ENCODE data around the gene PTPRQ. TPM values are rescaled to one million over a fixed set of nuclear protein-coding genes. Genes with fewer than 3 reads are reported as not detected.
"Not testable (repeated sequence)": the region's sequence is repeated elsewhere in the genome, so short reads cannot be mapped to it uniquely, and the experiment has no call there.

Gene PTPRQ
- total RNA-seq, 1 experiment from 2014 or later: not detected

DNA sequence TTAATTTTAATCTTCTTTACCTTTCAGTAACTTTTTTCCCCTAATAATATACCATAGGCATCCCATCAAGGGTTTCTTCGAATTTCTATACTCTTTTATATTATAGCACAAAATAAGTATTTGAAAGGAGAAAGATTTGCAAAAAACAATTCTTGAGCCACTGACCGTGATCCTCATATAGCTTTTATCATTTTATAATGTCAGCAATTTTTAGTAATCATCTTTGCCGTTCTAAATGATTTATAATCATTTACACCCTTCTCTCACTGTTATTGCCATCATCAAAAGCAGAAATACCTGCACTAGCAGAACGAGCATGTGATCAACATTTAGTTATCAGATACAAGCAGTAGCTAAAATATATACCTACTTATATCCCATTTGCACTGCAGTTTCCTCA lies 16.9 kb downstream of the PTPRQ start:
- Histone ChIP-seq H3K79me2 (ENCODE audit: low read depth) (no peaks in the 10 kb centered on the region), H4K20me1 (ENCODE audit: insufficient read depth) (no peaks in the 10 kb centered on the region), H3K27me3 (ENCODE audit: insufficient read depth, low read depth) (no peaks in the 10 kb centered on the region), H3K9me3 (ENCODE audit: insufficient read depth, low read depth) (no peaks in the 10 kb centered on the region), H3K4me1 (replicated peaks; ENCODE audit: insufficient read depth) (no peaks in the 10 kb centered on the region), H3K4me2 (no peak overlapping the region), H3K27ac (no peak overlapping the region), H3F3A (ENCODE audit: insufficient read depth, low read depth) (no peaks in the 10 kb centered on the region), H3K4me3 (no peak overlapping the region), H3K9me2 (ENCODE audit: insufficient read depth) (no peaks in the 10 kb centered on the region), H2AFZ (no peak overlapping the region), H3K36me3 (ENCODE audit: low read depth) (no peaks in the 10 kb centered on the region)
- TF ChIP-seq EZH2 (IDR thresholded peaks at IDR 0.05; ENCODE audit: low read depth): no peak
- TF ChIP-seq, protein P1, sequence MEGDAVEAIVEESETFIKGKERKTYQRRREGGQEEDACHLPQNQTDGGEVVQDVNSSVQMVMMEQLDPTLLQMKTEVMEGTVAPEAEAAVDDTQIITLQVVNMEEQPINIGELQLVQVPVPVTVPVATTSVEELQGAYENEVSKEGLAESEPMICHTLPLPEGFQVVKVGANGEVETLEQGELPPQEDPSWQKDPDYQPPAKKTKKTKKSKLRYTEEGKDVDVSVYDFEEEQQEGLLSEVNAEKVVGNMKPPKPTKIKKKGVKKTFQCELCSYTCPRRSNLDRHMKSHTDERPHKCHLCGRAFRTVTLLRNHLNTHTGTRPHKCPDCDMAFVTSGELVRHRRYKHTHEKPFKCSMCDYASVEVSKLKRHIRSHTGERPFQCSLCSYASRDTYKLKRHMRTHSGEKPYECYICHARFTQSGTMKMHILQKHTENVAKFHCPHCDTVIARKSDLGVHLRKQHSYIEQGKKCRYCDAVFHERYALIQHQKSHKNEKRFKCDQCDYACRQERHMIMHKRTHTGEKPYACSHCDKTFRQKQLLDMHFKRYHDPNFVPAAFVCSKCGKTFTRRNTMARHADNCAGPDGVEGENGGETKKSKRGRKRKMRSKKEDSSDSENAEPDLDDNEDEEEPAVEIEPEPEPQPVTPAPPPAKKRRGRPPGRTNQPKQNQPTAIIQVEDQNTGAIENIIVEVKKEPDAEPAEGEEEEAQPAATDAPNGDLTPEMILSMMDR (conservative IDR thresholded peaks at IDR 0.05): no peak
- intact Hi-C loops (cut with micrococcal nuclease; ENCODE audit: unreplicated experiment): no loop called here
- no TSS peak for BruUV-seq (replicated peaks)
- ChIA-PET POLR2A (ENCODE audit: unreplicated experiment) (no interaction called here), CTCF (no interaction called here)
- no peak for DNase-seq

DNA sequence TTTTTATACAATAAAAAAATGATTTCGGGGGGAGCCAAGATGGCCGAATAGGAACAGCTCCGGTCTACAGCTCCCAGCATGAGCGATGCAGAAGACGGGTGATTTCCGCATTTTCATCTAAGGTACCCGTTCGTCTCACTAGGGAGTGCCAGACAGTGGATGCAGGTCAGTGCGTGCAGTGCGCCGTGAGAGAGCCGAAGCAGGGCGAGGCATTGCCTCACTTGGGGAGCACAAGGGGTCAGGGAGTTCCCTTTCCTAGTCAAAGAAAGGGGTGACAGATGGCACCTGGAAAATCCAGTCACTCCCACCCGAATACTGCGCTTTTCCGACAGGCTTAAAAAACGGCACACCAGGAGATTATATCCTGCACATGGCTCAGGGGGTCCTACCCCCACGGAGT lies 17.8 kb downstream of the PTPRQ start:
- H3K4me1 ChIP-seq (replicated peaks; ENCODE audit: insufficient read depth); POLR2A ChIA-PET (ENCODE audit: unreplicated experiment); H3K9me2 ChIP-seq (ENCODE audit: insufficient read depth); H2AFZ ChIP-seq; H3K79me2 ChIP-seq (ENCODE audit: low read depth); H3K36me3 ChIP-seq (ENCODE audit: low read depth); H3F3A ChIP-seq (ENCODE audit: insufficient read depth, low read depth); H4K20me1 ChIP-seq (ENCODE audit: insufficient read depth); H3K9me3 ChIP-seq (ENCODE audit: insufficient read depth, low read depth); BruUV-seq (replicated peaks); CTCF ChIA-PET; H3K27ac ChIP-seq; H3K4me3 ChIP-seq; H3K4me2 ChIP-seq; H3K27me3 ChIP-seq (ENCODE audit: insufficient read depth, low read depth); DNase-seq; intact Hi-C loops (cut with micrococcal nuclease; ENCODE audit: unreplicated experiment): not testable (repeated sequence)

DNA sequence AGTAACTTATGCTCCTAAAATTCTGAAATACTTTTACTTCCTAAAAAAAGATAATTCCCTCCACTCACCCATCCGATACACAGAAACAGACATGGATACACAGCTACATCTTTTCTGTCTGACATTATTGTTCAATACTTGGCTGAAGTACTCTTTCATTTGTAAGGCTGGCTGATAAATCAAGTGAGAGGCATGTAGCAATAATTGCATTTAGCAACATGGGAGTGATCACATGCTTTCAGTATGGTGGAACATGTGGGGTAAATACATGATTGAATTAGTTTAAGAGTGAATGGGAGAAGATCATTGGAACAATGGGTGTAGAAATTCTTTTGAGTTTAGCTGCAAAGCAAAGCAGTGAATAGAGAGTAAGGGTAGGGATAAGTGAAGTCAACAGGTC lies 25.6 kb downstream of the PTPRQ start:
- ChIA-PET CTCF (no interaction called here), POLR2A (ENCODE audit: unreplicated experiment) (no interaction called here)
- no peaks in the 10 kb centered on the region for H4K20me1 ChIP-seq (ENCODE audit: insufficient read depth)
- no peaks in the 10 kb centered on the region for H3F3A ChIP-seq (ENCODE audit: insufficient read depth, low read depth)
- intact Hi-C loops (cut with micrococcal nuclease; ENCODE audit: unreplicated experiment): loop anchor here (5.0 to 10.0 kb wide), 3 partner anchors 128 to 1065 kb away; no protein-coding TSS in a partner anchor
- no peak for DNase-seq
- no peaks in the 10 kb centered on the region for H3K9me2 ChIP-seq (ENCODE audit: insufficient read depth)
- no peaks in the 10 kb centered on the region; the same call in 1 of the 2 replicates for H3K9me3 ChIP-seq (ENCODE audit: insufficient read depth, low read depth)
- H3K4me2 ChIP-seq: no peak overlapping the region
- H2AFZ ChIP-seq: no peak overlapping the region
- no peaks in the 10 kb centered on the region for H3K79me2 ChIP-seq (ENCODE audit: low read depth)
- no TSS peak for BruUV-seq (replicated peaks)
- TF ChIP-seq, protein P1 (conservative IDR thresholded peaks at IDR 0.05): no peak
- no peak for TF ChIP-seq EZH2 (IDR thresholded peaks at IDR 0.05; ENCODE audit: low read depth)
- H3K27me3 ChIP-seq (ENCODE audit: insufficient read depth, low read depth): no peaks in the 10 kb centered on the region
- no peak overlapping the region for H3K4me3 ChIP-seq
- H3K4me1 ChIP-seq (replicated peaks; ENCODE audit: insufficient read depth): no peaks in the 10 kb centered on the region
- H3K36me3 ChIP-seq (ENCODE audit: low read depth): no peaks in the 10 kb centered on the region
- H3K27ac ChIP-seq: no peak overlapping the region

DNA sequence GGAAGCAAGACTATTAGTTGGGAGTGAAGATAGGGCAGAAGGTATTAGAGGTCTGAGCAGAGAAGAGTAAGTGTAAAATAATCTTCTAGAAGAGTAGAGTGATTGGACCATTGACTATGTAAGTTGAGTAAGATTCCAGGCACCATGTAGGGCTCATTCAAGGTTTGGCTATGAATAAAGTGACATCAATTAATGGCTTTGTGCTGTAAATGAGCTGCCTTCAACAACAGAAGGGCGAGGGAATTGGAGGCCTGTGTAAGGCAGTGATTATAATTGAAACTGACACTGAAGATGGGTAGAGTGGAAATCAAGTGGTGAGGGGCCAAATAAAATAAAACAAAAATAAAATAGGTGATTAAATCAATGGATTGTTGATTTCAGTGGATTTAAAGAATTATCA lies 26.4 kb downstream of the PTPRQ start:
- ChIA-PET CTCF (no interaction called here), POLR2A (ENCODE audit: unreplicated experiment) (no interaction called here)
- no peaks in the 10 kb centered on the region for H3K9me2 ChIP-seq (ENCODE audit: insufficient read depth)
- H3K9me3 ChIP-seq (ENCODE audit: insufficient read depth, low read depth): no peaks in the 10 kb centered on the region; the same call in 1 of the 2 replicates
- H3F3A ChIP-seq (ENCODE audit: insufficient read depth, low read depth): no peaks in the 10 kb centered on the region
- no peak overlapping the region for H2AFZ ChIP-seq
- H3K36me3 ChIP-seq (ENCODE audit: low read depth): no peaks in the 10 kb centered on the region
- H3K79me2 ChIP-seq (ENCODE audit: low read depth): no peaks in the 10 kb centered on the region
- intact Hi-C loops (cut with micrococcal nuclease; ENCODE audit: unreplicated experiment): loop anchor here (5.0 to 10.0 kb wide), 3 partner anchors 127 to 1066 kb away; no protein-coding TSS in a partner anchor
- no peaks in the 10 kb centered on the region for H3K4me1 ChIP-seq (replicated peaks; ENCODE audit: insufficient read depth)
- no TSS peak for BruUV-seq (replicated peaks)
- H4K20me1 ChIP-seq (ENCODE audit: insufficient read depth): no peaks in the 10 kb centered on the region
- TF ChIP-seq, protein P1 (conservative IDR thresholded peaks at IDR 0.05): no peak
- TF ChIP-seq EZH2 (IDR thresholded peaks at IDR 0.05; ENCODE audit: low read depth): no peak
- no peak overlapping the region for H3K4me3 ChIP-seq
- no peak overlapping the region for H3K4me2 ChIP-seq
- no peak for DNase-seq
- H3K27me3 ChIP-seq (ENCODE audit: insufficient read depth, low read depth): no peaks in the 10 kb centered on the region
- no peak overlapping the region for H3K27ac ChIP-seq

Data from PC-9 (cell line).